GM12873 (cell line): ENCODE data around the gene VWDE.

Experiments used
- CTCF ChIP-seq: IDR thresholded peaks from 2 replicates; pipeline ENCODE4 v1.5.1; 2012; ENCODE audit warnings: low read depth, mild to moderate bottlenecking, moderate library complexity, low read length, control low read depth; ENCODE audit not compliant: insufficient read depth; ENCODE audit errors: missing control alignments

The VWDE gene

GRCh38 chr7:12397671-12398070 lies 6.0 kb downstream of the VWDE start:
- no peak for TF ChIP-seq CTCF

GRCh38 chr7:12391922-12392615 lies 11.6 kb downstream of the VWDE start:
- no peak for TF ChIP-seq CTCF

GRCh38 chr7:12389089-12389700 lies 14.5 kb downstream of the VWDE start:
- peak; percentile 82 for TF ChIP-seq CTCF

GRCh38 chr7:12386313-12386740 lies 17.3 kb downstream of the VWDE start:
- no peak for TF ChIP-seq CTCF

- no peak for TF ChIP-seq CTCF
Measured at GRCh38 chr7:12385364-12385786, 18.3 kb downstream of the VWDE start.

GRCh38 chr7:12383377-12383776 lies 20.3 kb downstream of the VWDE start:
- TF ChIP-seq CTCF: no peak

GRCh38 chr7:12378389-12378788 lies 25.3 kb downstream of the VWDE start:
- no peak for TF ChIP-seq CTCF
